ENCODE data around the gene KCNV2. TPM values are rescaled to one million over a fixed set of nuclear protein-coding genes. Genes with fewer than 3 reads are reported as not detected.

The KCNV2 gene
- total and polyA plus RNA-seq, 4 donors, result 0.10 TPM; not detected in 3

DNA sequence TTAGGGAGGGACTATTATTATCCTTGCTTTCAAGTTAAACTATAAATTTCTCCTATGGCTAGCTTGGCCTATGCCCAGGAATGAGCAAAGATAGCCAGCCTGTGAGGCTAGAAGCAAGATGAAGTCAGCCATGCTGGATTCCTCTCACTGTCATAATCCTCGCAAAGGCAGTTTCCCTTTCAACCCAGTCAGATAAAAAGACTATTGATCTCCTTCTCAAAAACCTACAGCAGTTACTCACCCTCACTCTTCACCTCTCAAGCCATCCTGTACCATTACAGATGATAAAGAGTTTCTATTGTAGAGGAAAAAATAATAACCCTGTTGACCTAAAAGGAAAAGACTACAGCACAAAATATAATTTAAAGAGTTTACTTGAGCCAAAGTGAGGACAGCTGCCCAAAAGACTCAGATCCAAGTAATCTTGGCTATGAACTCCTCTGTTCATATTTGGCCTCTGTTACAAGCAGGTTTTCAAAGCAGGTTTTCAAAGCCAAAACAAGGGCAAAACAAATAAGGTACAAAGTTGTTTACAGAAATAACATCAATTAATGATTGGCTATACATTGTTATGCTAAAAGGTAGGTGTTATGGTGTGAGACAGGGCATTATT is 41.7 kb downstream of the KCNV2 start:
- TF ChIP-seq, protein P1, sequence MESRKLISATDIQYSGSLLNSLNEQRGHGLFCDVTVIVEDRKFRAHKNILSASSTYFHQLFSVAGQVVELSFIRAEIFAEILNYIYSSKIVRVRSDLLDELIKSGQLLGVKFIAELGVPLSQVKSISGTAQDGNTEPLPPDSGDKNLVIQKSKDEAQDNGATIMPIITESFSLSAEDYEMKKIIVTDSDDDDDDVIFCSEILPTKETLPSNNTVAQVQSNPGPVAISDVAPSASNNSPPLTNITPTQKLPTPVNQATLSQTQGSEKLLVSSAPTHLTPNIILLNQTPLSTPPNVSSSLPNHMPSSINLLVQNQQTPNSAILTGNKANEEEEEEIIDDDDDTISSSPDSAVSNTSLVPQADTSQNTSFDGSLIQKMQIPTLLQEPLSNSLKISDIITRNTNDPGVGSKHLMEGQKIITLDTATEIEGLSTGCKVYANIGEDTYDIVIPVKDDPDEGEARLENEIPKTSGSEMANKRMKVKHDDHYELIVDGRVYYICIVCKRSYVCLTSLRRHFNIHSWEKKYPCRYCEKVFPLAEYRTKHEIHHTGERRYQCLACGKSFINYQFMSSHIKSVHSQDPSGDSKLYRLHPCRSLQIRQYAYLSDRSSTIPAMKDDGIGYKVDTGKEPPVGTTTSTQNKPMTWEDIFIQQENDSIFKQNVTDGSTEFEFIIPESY (IDR thresholded peaks at IDR 0.05), result no peak
- TF ChIP-seq, protein P2, sequence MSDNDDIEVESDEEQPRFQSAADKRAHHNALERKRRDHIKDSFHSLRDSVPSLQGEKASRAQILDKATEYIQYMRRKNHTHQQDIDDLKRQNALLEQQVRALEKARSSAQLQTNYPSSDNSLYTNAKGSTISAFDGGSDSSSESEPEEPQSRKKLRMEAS (IDR thresholded peaks at IDR 0.05), result no peak
- TF ChIP-seq TAF1 (conservative IDR thresholded peaks at IDR 0.05) (no peak), JUND (IDR thresholded peaks at IDR 0.05) (no peak), YY1 (IDR thresholded peaks at IDR 0.05) (no peak), RXRA (IDR thresholded peaks at IDR 0.05) (no peak), SP1 (IDR thresholded peaks at IDR 0.05) (no peak), FOXA2 (IDR thresholded peaks at IDR 0.05) (no peak), GABPA (IDR thresholded peaks at IDR 0.05 in 1 of 2, conservative IDR thresholded peaks at IDR 0.05 in 1 of 2) (no peak), HNF4A (conservative IDR thresholded peaks at IDR 0.05) (no peak), NR2F2 (IDR thresholded peaks at IDR 0.05) (no peak), RAD21 (IDR thresholded peaks at IDR 0.05) (no peak), EGR1 (IDR thresholded peaks at IDR 0.05; ENCODE audit: low read depth in 2 of 2) (no peak)
- TF ChIP-seq, protein P3, sequence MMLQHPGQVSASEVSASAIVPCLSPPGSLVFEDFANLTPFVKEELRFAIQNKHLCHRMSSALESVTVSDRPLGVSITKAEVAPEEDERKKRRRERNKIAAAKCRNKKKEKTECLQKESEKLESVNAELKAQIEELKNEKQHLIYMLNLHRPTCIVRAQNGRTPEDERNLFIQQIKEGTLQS (IDR thresholded peaks at IDR 0.05), result no peak
- TF ChIP-seq, protein P4, sequence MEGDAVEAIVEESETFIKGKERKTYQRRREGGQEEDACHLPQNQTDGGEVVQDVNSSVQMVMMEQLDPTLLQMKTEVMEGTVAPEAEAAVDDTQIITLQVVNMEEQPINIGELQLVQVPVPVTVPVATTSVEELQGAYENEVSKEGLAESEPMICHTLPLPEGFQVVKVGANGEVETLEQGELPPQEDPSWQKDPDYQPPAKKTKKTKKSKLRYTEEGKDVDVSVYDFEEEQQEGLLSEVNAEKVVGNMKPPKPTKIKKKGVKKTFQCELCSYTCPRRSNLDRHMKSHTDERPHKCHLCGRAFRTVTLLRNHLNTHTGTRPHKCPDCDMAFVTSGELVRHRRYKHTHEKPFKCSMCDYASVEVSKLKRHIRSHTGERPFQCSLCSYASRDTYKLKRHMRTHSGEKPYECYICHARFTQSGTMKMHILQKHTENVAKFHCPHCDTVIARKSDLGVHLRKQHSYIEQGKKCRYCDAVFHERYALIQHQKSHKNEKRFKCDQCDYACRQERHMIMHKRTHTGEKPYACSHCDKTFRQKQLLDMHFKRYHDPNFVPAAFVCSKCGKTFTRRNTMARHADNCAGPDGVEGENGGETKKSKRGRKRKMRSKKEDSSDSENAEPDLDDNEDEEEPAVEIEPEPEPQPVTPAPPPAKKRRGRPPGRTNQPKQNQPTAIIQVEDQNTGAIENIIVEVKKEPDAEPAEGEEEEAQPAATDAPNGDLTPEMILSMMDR (IDR thresholded peaks at IDR 0.05; ENCODE audit: low read depth, low read length, missing input control), result no peak
- WGBS, result 0% methylated on average over 1 of the region's 1 CpG
- H3K27me3 ChIP-seq (ENCODE audit: control insufficient read depth in 4 of 4, insufficient read depth in 4 of 4, low read length in 3 of 4), result no peaks in the 10 kb centered on the region
- no peak for DNase-seq (ENCODE audit: low spot score)
- H3K4me3 ChIP-seq (ENCODE audit: low read depth in 1 of 3, low read length in 3 of 3), result no peak overlapping the region
- H3K9me3 ChIP-seq (ENCODE audit: control insufficient read depth in 4 of 4, low read length in 3 of 4), result no peaks in the 10 kb centered on the region
- no peak overlapping the region for H3K9ac ChIP-seq (ENCODE audit: low read depth in 1 of 2, low read length in 2 of 2)
- no peaks in the 10 kb centered on the region for H3K36me3 ChIP-seq (ENCODE audit: control insufficient read depth in 4 of 4, insufficient read depth in 3 of 4, low read depth in 1 of 4, low read length in 3 of 4)
- H3K27ac ChIP-seq (ENCODE audit: low read depth in 1 of 2, low read length in 2 of 2), result no peak overlapping the region
- no peaks in the 10 kb centered on the region for H3K4me1 ChIP-seq (ENCODE audit: control insufficient read depth in 4 of 4, insufficient read depth in 4 of 4, low read length in 3 of 4)

DNA sequence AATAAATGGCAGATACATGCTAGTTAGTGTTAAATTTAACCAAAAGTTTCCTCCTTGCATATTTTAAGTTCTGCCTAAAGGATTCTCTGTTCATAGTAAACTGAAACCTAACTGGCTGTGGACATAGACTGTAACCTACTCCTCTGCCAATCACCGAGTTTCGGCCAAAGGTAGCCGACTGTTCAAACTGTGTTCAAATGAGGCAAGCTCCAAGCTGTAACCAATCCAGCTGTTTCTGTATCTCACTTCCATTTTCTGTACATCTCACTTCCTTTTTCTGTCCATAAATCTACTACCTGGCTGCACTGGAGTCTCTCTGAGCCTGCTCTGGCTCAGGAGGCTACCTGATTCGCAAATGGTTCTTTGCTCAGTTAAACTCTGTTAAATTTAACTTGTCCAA is 44.1 kb downstream of the KCNV2 start:
- 87% methylated on average over 4 of the region's 4 CpGs for WGBS
- no peaks in the 10 kb centered on the region for H3K4me1 ChIP-seq (ENCODE audit: control insufficient read depth in 4 of 4, insufficient read depth in 4 of 4, low read length in 3 of 4)
- H3K4me3 ChIP-seq (ENCODE audit: low read depth in 1 of 3, low read length in 3 of 3), result no peak overlapping the region
- H3K9me3 ChIP-seq (ENCODE audit: control insufficient read depth in 4 of 4, low read length in 3 of 4), result no peaks in the 10 kb centered on the region
- no peaks in the 10 kb centered on the region for H3K36me3 ChIP-seq (ENCODE audit: control insufficient read depth in 4 of 4, insufficient read depth in 3 of 4, low read depth in 1 of 4, low read length in 3 of 4)
- H3K27ac ChIP-seq (ENCODE audit: low read depth in 1 of 2, low read length in 2 of 2), result no peak overlapping the region
- H3K27me3 ChIP-seq (ENCODE audit: control insufficient read depth in 4 of 4, insufficient read depth in 4 of 4, low read length in 3 of 4), result no peaks in the 10 kb centered on the region
- no peak overlapping the region for H3K9ac ChIP-seq (ENCODE audit: low read depth in 1 of 2, low read length in 2 of 2)
- no peak for DNase-seq (ENCODE audit: low spot score)
- TF ChIP-seq EGR1 (IDR thresholded peaks at IDR 0.05; ENCODE audit: low read depth in 2 of 2) (no peak), YY1 (IDR thresholded peaks at IDR 0.05) (no peak), RXRA (IDR thresholded peaks at IDR 0.05) (no peak), JUND (IDR thresholded peaks at IDR 0.05) (no peak), FOXA1 (IDR thresholded peaks at IDR 0.05) (no peak), SP1 (IDR thresholded peaks at IDR 0.05) (no peak), RAD21 (IDR thresholded peaks at IDR 0.05) (no peak), HNF4G (IDR thresholded peaks at IDR 0.05) (no peak), FOXA2 (IDR thresholded peaks at IDR 0.05) (no peak), GABPA (IDR thresholded peaks at IDR 0.05 in 1 of 2, conservative IDR thresholded peaks at IDR 0.05 in 1 of 2) (no peak), NR2F2 (IDR thresholded peaks at IDR 0.05) (no peak), TAF1 (conservative IDR thresholded peaks at IDR 0.05) (no peak)
- TF ChIP-seq, protein P4 (IDR thresholded peaks at IDR 0.05; ENCODE audit: low read depth, low read length, missing input control), result no peak
- TF ChIP-seq, protein P5, sequence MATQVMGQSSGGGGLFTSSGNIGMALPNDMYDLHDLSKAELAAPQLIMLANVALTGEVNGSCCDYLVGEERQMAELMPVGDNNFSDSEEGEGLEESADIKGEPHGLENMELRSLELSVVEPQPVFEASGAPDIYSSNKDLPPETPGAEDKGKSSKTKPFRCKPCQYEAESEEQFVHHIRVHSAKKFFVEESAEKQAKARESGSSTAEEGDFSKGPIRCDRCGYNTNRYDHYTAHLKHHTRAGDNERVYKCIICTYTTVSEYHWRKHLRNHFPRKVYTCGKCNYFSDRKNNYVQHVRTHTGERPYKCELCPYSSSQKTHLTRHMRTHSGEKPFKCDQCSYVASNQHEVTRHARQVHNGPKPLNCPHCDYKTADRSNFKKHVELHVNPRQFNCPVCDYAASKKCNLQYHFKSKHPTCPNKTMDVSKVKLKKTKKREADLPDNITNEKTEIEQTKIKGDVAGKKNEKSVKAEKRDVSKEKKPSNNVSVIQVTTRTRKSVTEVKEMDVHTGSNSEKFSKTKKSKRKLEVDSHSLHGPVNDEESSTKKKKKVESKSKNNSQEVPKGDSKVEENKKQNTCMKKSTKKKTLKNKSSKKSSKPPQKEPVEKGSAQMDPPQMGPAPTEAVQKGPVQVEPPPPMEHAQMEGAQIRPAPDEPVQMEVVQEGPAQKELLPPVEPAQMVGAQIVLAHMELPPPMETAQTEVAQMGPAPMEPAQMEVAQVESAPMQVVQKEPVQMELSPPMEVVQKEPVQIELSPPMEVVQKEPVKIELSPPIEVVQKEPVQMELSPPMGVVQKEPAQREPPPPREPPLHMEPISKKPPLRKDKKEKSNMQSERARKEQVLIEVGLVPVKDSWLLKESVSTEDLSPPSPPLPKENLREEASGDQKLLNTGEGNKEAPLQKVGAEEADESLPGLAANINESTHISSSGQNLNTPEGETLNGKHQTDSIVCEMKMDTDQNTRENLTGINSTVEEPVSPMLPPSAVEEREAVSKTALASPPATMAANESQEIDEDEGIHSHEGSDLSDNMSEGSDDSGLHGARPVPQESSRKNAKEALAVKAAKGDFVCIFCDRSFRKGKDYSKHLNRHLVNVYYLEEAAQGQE (IDR thresholded peaks at IDR 0.05), result no peak
- TF ChIP-seq, protein P2 (IDR thresholded peaks at IDR 0.05), result no peak
- TF ChIP-seq, protein P3 (IDR thresholded peaks at IDR 0.05), result no peak

All from liver (tissue), 9 donors.